H9 (cell line): ENCODE results near the gene AR. TPM values are rescaled to one million over a fixed set of nuclear protein-coding genes. Genes with fewer than 3 reads are reported as not detected.

Source experiments
- DNase-seq: peaks from one replicate; pipeline ENCODE4 v3.0.0-alpha.2; 2017
- H2AFZ ChIP-seq: one replicate; pipeline ENCODE4 v1.6.1; 2013; ENCODE audit warnings: mild to moderate bottlenecking, low read length, control low read depth, moderate library complexity
- H2AK5ac ChIP-seq: 2 replicates; pipeline ENCODE4 v1.6.1; 2013; ENCODE audit warnings: low read length, control low read depth, mixed read lengths; ENCODE audit not compliant: insufficient read length
- H2BK120ac ChIP-seq: one replicate; pipeline ENCODE4 v1.6.1; 2013; ENCODE audit warnings: low read depth, mild to moderate bottlenecking, low read length, control low read depth, inconsistent platforms; ENCODE audit not compliant: poor library complexity, severe bottlenecking
- H2BK12ac ChIP-seq: 2 replicates; pipeline ENCODE4 v1.6.1; 2013; ENCODE audit warnings: low read length, control low read depth, mixed read lengths, low read depth; ENCODE audit not compliant: insufficient read length
- H2BK15ac ChIP-seq: 2 replicates; pipeline ENCODE4 v1.6.1; 2013; ENCODE audit warnings: low read depth, low read length, control low read depth
- H2BK20ac ChIP-seq: one replicate; pipeline ENCODE4 v1.6.1; 2013; ENCODE audit warnings: low read depth, mild to moderate bottlenecking, low read length, control low read depth, inconsistent platforms; ENCODE audit not compliant: poor library complexity, severe bottlenecking
- H2BK5ac ChIP-seq: 2 replicates; pipeline ENCODE4 v1.6.1; 2013; ENCODE audit warnings: low read length, control low read depth, mixed read lengths; ENCODE audit not compliant: insufficient read length
- H3K14ac ChIP-seq: 2 replicates; pipeline ENCODE4 v1.6.1; 2013; ENCODE audit warnings: low read length, control low read depth; ENCODE audit not compliant: insufficient read depth
- H3K18ac ChIP-seq: 2 replicates; pipeline ENCODE4 v1.6.1; 2013; ENCODE audit warnings: low read depth, mild to moderate bottlenecking, mixed read lengths, low read length, control low read depth; ENCODE audit not compliant: insufficient read length
- H3K23ac ChIP-seq: 2 replicates; pipeline ENCODE4 v1.6.1; 2013; ENCODE audit warnings: low read length, control low read depth, mixed read lengths, low read depth; ENCODE audit not compliant: insufficient read length
- H3K23me2 ChIP-seq: 2 replicates; pipeline ENCODE4 v1.6.1; 2013; ENCODE audit warnings: low read depth, mild to moderate bottlenecking, mixed read lengths, low read length, control low read depth; ENCODE audit not compliant: insufficient read length, poor library complexity, severe bottlenecking
- H3K27ac ChIP-seq: 2 replicates; pipeline ENCODE4 v1.5.1; 2013; ENCODE audit warnings: low read length, control low read depth, mixed read lengths, low read depth; ENCODE audit not compliant: insufficient read length
- H3K27me3 ChIP-seq: 2 replicates; pipeline ENCODE4 v1.6.1; 2013; ENCODE audit warnings: low read length, control low read depth, inconsistent platforms; ENCODE audit not compliant: insufficient read depth
- H3K4ac ChIP-seq: 2 replicates; pipeline ENCODE4 v1.6.1; 2013; ENCODE audit warnings: low read depth, mild to moderate bottlenecking, control low read depth, inconsistent platforms, low read length, moderate library complexity
- H3K4me1 ChIP-seq: 2 replicates; pipeline ENCODE4 v1.6.1; 2013; ENCODE audit warnings: low read length, control low read depth, inconsistent platforms; ENCODE audit not compliant: insufficient read depth
- H3K4me2 ChIP-seq: 2 replicates; pipeline ENCODE4 v1.6.1; 2013; ENCODE audit warnings: low read length, control low read depth, mixed read lengths; ENCODE audit not compliant: insufficient read length, insufficient read depth
- H3K56ac ChIP-seq: 2 replicates; pipeline ENCODE4 v1.6.1; 2013; ENCODE audit warnings: low read depth, mild to moderate bottlenecking, mixed read lengths, low read length, control low read depth; ENCODE audit not compliant: insufficient read length
- H3K79me1 ChIP-seq: 2 replicates; pipeline ENCODE4 v1.6.1; 2013; ENCODE audit warnings: low read depth, mild to moderate bottlenecking, moderate library complexity, low read length, control low read depth, inconsistent platforms; ENCODE audit not compliant: insufficient read depth, poor library complexity, severe bottlenecking
- H3K79me2 ChIP-seq: 2 replicates; pipeline ENCODE4 v1.6.1; 2013; ENCODE audit warnings: low read length, control low read depth, inconsistent platforms; ENCODE audit not compliant: insufficient read depth
- H3K9ac ChIP-seq: 2 replicates; pipeline ENCODE4 v1.6.1; 2013; ENCODE audit warnings: low read length, control low read depth, mixed read lengths; ENCODE audit not compliant: insufficient read length; ENCODE audit errors: extremely low read depth
- H3K9me3 ChIP-seq: one replicate; pipeline ENCODE4 v1.6.1; 2013; ENCODE audit warnings: low read depth, low read length, inconsistent platforms; ENCODE audit not compliant: control insufficient read depth
- H3T11ph ChIP-seq: one replicate; pipeline ENCODE4 v1.6.1; 2013; ENCODE audit warnings: mild to moderate bottlenecking, low read length, control low read depth, inconsistent platforms
- H4K20me1 ChIP-seq: one replicate; pipeline ENCODE4 v1.6.1; 2013; ENCODE audit not compliant: control insufficient read depth, insufficient read length, insufficient read depth
- H4K5ac ChIP-seq: 2 replicates; pipeline ENCODE4 v1.6.1; 2013; ENCODE audit warnings: low read depth, mild to moderate bottlenecking, mixed read lengths, low read length, control low read depth; ENCODE audit not compliant: insufficient read length
- H4K8ac ChIP-seq: replicated peaks from 2 replicates; pipeline ENCODE4 v1.6.1; 2013; ENCODE audit warnings: low read length, control low read depth, mixed read lengths, low read depth; ENCODE audit not compliant: insufficient read length
- H4K91ac ChIP-seq: 2 replicates; pipeline ENCODE4 v1.6.1; 2013; ENCODE audit warnings: low read depth, mild to moderate bottlenecking, moderate library complexity, mixed read lengths, low read length, control low read depth; ENCODE audit not compliant: insufficient read length
- H3K27ac Mint-ChIP-seq, 3 experiments: 2 replicates in 2 of 3; 3 replicates in 1 of 3; pipeline ENCODE4 v1.8.0; 2020 to 2021; ENCODE audit warnings: mixed read lengths in 3 of 3, mild to moderate bottlenecking in 1 of 3, moderate library complexity in 1 of 3
- H3K27me3 Mint-ChIP-seq: 2 replicates; pipeline ENCODE4 v1.8.0; 2021; ENCODE audit warnings: low read depth, mild to moderate bottlenecking, moderate library complexity, mixed read lengths
- H3K36me3 Mint-ChIP-seq, 3 experiments: 2 replicates in 2 of 3; 3 replicates in 1 of 3; pipeline ENCODE4 v1.8.0; 2020 to 2021; ENCODE audit warnings: low read depth in 3 of 3, mixed read lengths in 3 of 3; ENCODE audit not compliant: insufficient read depth in 1 of 3
- H3K4me1 Mint-ChIP-seq, 2 experiments: 2 replicates each; pipeline ENCODE4 v1.8.0; 2020; ENCODE audit warnings: mixed read lengths in 2 of 2
- H3K4me3 Mint-ChIP-seq, 2 experiments: 2 replicates in 1 of 2; 3 replicates in 1 of 2; pipeline ENCODE4 v1.8.0; 2020 to 2021; ENCODE audit warnings: mild to moderate bottlenecking in 2 of 2, mixed read lengths in 2 of 2, moderate library complexity in 1 of 2
- H3K9me3 Mint-ChIP-seq, 2 experiments: 2 replicates in 1 of 2; 3 replicates in 1 of 2; pipeline ENCODE4 v1.8.0; 2020; ENCODE audit warnings: mild to moderate bottlenecking in 2 of 2, mixed read lengths in 2 of 2, moderate library complexity in 1 of 2
- WGBS: extraction: QIAGEN DNeasy Blood & Tissue Kit; methylation state at CpG from one replicate; pipeline ENCODE4 v1.1.7; 2013; ENCODE audit warnings: missing lambda C conversion rate, low lambda C conversion rate, mixed read lengths; ENCODE audit not compliant: insufficient read length; ENCODE audit errors: extremely low coverage; 5-methylcytosine and 5-hydroxymethylcytosine counted together
- total RNA-seq: library from RNA; stranded (reverse); gene quantifications from 2 replicates; pipeline ENCODE4 v1.2.1, GENCODE V29; 2021
- TF ChIP-seq, protein P1 (sequence below): fragments of 200-600 bp; sonication (generic); conservative IDR thresholded peaks from 3 replicates; pipeline ENCODE4 v1.8.0; 2021; ENCODE audit warnings: antibody characterized with exemption, mild to moderate bottlenecking

The AR gene
- total RNA-seq, 1 experiment from 2014 or later, result 3.5 TPM

DNA sequence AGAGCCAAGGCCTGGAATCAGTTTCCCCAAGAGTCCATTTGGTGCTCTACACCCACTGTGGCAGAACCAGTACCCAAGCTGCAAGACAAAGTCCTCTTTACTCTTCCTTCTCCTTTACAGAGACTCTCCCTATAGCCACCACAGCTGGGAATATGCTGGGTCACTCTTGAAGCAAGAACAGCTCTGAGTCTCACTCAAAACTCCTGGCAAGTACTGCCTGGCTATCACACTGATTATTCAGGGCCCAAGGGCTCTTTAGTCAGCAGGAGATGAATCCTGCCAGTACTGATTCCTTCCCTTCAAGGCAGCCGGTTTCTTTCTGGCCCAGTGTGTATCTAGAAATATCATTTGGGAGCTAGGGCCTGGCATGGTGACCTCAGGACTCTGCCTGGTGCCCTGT is 130.9 kb downstream of the AR start:
- no peak overlapping the region for H4K5ac ChIP-seq
- TF ChIP-seq, protein P1, sequence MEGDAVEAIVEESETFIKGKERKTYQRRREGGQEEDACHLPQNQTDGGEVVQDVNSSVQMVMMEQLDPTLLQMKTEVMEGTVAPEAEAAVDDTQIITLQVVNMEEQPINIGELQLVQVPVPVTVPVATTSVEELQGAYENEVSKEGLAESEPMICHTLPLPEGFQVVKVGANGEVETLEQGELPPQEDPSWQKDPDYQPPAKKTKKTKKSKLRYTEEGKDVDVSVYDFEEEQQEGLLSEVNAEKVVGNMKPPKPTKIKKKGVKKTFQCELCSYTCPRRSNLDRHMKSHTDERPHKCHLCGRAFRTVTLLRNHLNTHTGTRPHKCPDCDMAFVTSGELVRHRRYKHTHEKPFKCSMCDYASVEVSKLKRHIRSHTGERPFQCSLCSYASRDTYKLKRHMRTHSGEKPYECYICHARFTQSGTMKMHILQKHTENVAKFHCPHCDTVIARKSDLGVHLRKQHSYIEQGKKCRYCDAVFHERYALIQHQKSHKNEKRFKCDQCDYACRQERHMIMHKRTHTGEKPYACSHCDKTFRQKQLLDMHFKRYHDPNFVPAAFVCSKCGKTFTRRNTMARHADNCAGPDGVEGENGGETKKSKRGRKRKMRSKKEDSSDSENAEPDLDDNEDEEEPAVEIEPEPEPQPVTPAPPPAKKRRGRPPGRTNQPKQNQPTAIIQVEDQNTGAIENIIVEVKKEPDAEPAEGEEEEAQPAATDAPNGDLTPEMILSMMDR, result no peak
- H4K20me1 ChIP-seq, result no peaks in the 10 kb centered on the region
- no peaks in the 10 kb centered on the region for H3K23me2 ChIP-seq
- no peak overlapping the region for H3K4me2 ChIP-seq
- H3K79me2 ChIP-seq, result no peaks in the 10 kb centered on the region
- no peaks in the 10 kb centered on the region; a peak in 1 of 4 replicates for H3K4me1 Mint-ChIP-seq
- no peak overlapping the region for H2BK5ac ChIP-seq
- no peak overlapping the region for H2AFZ ChIP-seq
- H2BK120ac ChIP-seq, result no peak overlapping the region
- no peaks in the 10 kb centered on the region for H3K4me1 ChIP-seq
- no peaks in the 10 kb centered on the region for H3K27me3 ChIP-seq
- H2AK5ac ChIP-seq, result no peak overlapping the region
- no peak overlapping the region; a peak in 1 of 7 replicates for H3K27ac Mint-ChIP-seq
- no CpG with 5 or more reads among the region's 1 CpG for WGBS
- H2BK20ac ChIP-seq, result no peak overlapping the region
- H2BK12ac ChIP-seq, result no peak overlapping the region
- no peak overlapping the region for H4K91ac ChIP-seq
- H3K56ac ChIP-seq, result no peak overlapping the region
- no peak overlapping the region for H3K14ac ChIP-seq
- no peak for DNase-seq
- H3K27me3 Mint-ChIP-seq, result peaks cover 2% of the 10 kb centered on the region; the same call in 1 of the 2 replicates
- H3K36me3 Mint-ChIP-seq, result peaks cover 0 to 7% (median 0%) of the 10 kb centered on the region in 3 experiments; a peak in 4 of 7 replicates
- H3K4me3 Mint-ChIP-seq, result no peak overlapping the region
- peaks cover 8% of the 10 kb centered on the region for H3K9me3 ChIP-seq
- no peak overlapping the region for H3K4ac ChIP-seq
- no peak overlapping the region for H2BK15ac ChIP-seq
- peaks cover 66 to 70% of the 10 kb centered on the region in 2 experiments for H3K9me3 Mint-ChIP-seq
- no peak overlapping the region for H3T11ph ChIP-seq
- H4K8ac ChIP-seq, result no peak overlapping the region
- H3K23ac ChIP-seq, result no peak overlapping the region
- no peak overlapping the region for H3K9ac ChIP-seq
- H3K27ac ChIP-seq, result no peak overlapping the region
- no peaks in the 10 kb centered on the region for H3K79me1 ChIP-seq
- H3K18ac ChIP-seq, result no peak overlapping the region
